ENCODE data around the gene DRD2.

DNA sequence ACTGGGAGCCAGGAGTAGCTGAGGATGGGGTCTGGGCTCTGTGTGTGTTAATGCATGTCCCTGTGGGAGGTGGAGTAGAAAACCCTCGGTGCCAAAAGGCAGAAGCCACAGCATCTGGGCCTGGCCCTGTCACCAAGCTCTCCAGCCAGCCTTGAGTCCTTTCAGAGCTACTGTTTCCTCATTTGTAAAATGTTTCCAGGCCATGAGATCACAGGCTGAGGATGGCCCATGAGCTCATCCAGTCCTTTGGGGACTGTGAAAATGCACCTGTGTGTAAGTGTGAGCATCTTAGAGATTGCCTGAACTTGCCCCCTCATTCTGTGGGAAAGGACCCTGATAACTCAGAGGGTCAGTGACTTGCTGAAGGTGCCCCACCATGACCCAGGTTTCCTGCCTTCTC is 78.5 kb downstream of the DRD2 start:
- TF ChIP-seq CEBPB (IDR thresholded peaks at IDR 0.05) = no peak
- TF ChIP-seq EP300 (IDR thresholded peaks at IDR 0.05; ENCODE audit: borderline replicate concordance) = no peak
- no peak for TF ChIP-seq FOXM1 (IDR thresholded peaks at IDR 0.05; ENCODE audit: borderline replicate concordance, low read depth)
- TF ChIP-seq TAF1 (IDR thresholded peaks at IDR 0.05; ENCODE audit: low read depth) = no peak

Measured in Ishikawa (cell line).